ENCODE results near the gene EHBP1. TPM values are rescaled to one million over a fixed set of nuclear protein-coding genes. Genes with fewer than 3 reads are reported as not detected.
A peak's percentile ranks its signal among the peaks of the same experiment; 100 is the strongest.

Gene EHBP1
- polyA plus RNA-seq, 3 donors: 4.2 to 6.1 (median 6.0) TPM

DNA sequence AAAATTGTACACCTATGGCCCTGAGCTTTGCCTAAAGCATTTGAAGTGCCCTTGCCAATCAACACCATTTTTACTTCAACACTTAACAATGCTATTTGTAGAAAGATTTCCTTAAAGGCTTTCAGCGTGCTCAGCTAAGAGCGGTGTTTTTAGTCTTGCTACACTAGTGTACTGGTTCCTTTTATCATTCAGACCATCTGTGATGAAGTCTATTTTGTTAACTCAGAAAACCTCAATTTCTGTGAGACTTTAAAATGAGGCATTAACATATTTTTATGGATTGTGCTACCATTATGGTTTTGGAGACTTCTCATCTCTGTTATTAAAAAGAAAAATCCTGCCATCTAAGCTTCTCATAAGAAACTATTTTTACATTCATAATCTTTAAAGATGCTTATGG is 46.6 kb upstream of the EHBP1 start:
- no peak overlapping the region for H3K27ac Mint-ChIP-seq
- H3K4me3 ChIP-seq (replicated peaks in 1 of 3; ENCODE audit: low read depth in 2 of 3, low read length in 3 of 3): no peak overlapping the region
- WGBS (ENCODE audit: insufficient coverage): no CpG with 5 or more reads among the region's 2 CpGs
- no peaks in the 10 kb centered on the region for H3K27me3 Mint-ChIP-seq (ENCODE audit: low read depth in 3 of 3)
- no peak overlapping the region for H3K4me2 ChIP-seq (replicated peaks; ENCODE audit: extremely low read depth, low read length, poor library complexity, severe bottlenecking)
- no peak for DNase-seq
- no peak overlapping the region for H3K9ac ChIP-seq (ENCODE audit: insufficient read depth, low read length, poor library complexity, severe bottlenecking)
- no peaks in the 10 kb centered on the region for H3K9me3 ChIP-seq (replicated peaks in 1 of 2; ENCODE audit: control insufficient read depth in 1 of 2, insufficient read depth in 1 of 2, low read length in 2 of 2)
- H3K27ac ChIP-seq (ENCODE audit: low read depth in 1 of 2, low read length in 2 of 2): no peak overlapping the region
- H3K4me1 Mint-ChIP-seq: peaks cover 17% of the 10 kb centered on the region
- H4K20me1 ChIP-seq (ENCODE audit: insufficient read depth, low read length): no peaks in the 10 kb centered on the region
- H3K4me1 ChIP-seq (ENCODE audit: control insufficient read depth in 1 of 2, insufficient read depth in 2 of 2, low read length in 2 of 2): no peaks in the 10 kb centered on the region
- no peaks in the 10 kb centered on the region for H3K9me3 Mint-ChIP-seq
- H3K27me3 ChIP-seq (ENCODE audit: control insufficient read depth in 2 of 2, insufficient read depth in 2 of 2, low read length in 2 of 2): no peaks in the 10 kb centered on the region
- no peak overlapping the region for H3K4me3 Mint-ChIP-seq
- no peaks in the 10 kb centered on the region for H3K79me2 ChIP-seq (ENCODE audit: insufficient read depth, low read length)
- no peaks in the 10 kb centered on the region for H3K36me3 ChIP-seq (replicated peaks in 1 of 2; ENCODE audit: control insufficient read depth in 1 of 2, insufficient read depth in 2 of 2, low read length in 2 of 2)
- intact Hi-C loops (cut with micrococcal nuclease): no loop called here
- H2AFZ ChIP-seq (ENCODE audit: insufficient read depth, low read depth, low read length, poor library complexity, severe bottlenecking): no peak overlapping the region
- TF ChIP-seq, protein P1, sequence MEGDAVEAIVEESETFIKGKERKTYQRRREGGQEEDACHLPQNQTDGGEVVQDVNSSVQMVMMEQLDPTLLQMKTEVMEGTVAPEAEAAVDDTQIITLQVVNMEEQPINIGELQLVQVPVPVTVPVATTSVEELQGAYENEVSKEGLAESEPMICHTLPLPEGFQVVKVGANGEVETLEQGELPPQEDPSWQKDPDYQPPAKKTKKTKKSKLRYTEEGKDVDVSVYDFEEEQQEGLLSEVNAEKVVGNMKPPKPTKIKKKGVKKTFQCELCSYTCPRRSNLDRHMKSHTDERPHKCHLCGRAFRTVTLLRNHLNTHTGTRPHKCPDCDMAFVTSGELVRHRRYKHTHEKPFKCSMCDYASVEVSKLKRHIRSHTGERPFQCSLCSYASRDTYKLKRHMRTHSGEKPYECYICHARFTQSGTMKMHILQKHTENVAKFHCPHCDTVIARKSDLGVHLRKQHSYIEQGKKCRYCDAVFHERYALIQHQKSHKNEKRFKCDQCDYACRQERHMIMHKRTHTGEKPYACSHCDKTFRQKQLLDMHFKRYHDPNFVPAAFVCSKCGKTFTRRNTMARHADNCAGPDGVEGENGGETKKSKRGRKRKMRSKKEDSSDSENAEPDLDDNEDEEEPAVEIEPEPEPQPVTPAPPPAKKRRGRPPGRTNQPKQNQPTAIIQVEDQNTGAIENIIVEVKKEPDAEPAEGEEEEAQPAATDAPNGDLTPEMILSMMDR (IDR thresholded peaks at IDR 0.05): no peak
- H3K36me3 Mint-ChIP-seq: no peaks in the 10 kb centered on the region

- peak overlapping the region; percentile 32 for H2AFZ ChIP-seq (ENCODE audit: insufficient read depth, low read depth, low read length, poor library complexity, severe bottlenecking)
- H3K4me3 Mint-ChIP-seq: no peak overlapping the region
- no peaks in the 10 kb centered on the region for H3K36me3 ChIP-seq (replicated peaks in 1 of 2; ENCODE audit: control insufficient read depth in 1 of 2, insufficient read depth in 2 of 2, low read length in 2 of 2)
- H3K27ac Mint-ChIP-seq: no peak overlapping the region
- H3K27me3 Mint-ChIP-seq (ENCODE audit: low read depth in 3 of 3): no peaks in the 10 kb centered on the region
- no peak overlapping the region for H3K4me2 ChIP-seq (replicated peaks; ENCODE audit: extremely low read depth, low read length, poor library complexity, severe bottlenecking)
- peaks cover 17% of the 10 kb centered on the region for H3K4me1 Mint-ChIP-seq
- H3K36me3 Mint-ChIP-seq: no peaks in the 10 kb centered on the region
- H4K20me1 ChIP-seq (ENCODE audit: insufficient read depth, low read length): no peaks in the 10 kb centered on the region
- H3K4me1 ChIP-seq (ENCODE audit: control insufficient read depth in 1 of 2, insufficient read depth in 2 of 2, low read length in 2 of 2): no peaks in the 10 kb centered on the region
- no peak overlapping the region for H3K9ac ChIP-seq (ENCODE audit: insufficient read depth, low read length, poor library complexity, severe bottlenecking)
- no peaks in the 10 kb centered on the region for H3K9me3 Mint-ChIP-seq
- H3K27ac ChIP-seq (ENCODE audit: low read depth in 1 of 2, low read length in 2 of 2): no peak overlapping the region
- H3K4me3 ChIP-seq (replicated peaks in 1 of 3; ENCODE audit: low read depth in 2 of 3, low read length in 3 of 3): no peak overlapping the region
- no peak for DNase-seq
- no peaks in the 10 kb centered on the region for H3K9me3 ChIP-seq (replicated peaks in 1 of 2; ENCODE audit: control insufficient read depth in 1 of 2, insufficient read depth in 1 of 2, low read length in 2 of 2)
- no peaks in the 10 kb centered on the region for H3K27me3 ChIP-seq (ENCODE audit: control insufficient read depth in 2 of 2, insufficient read depth in 2 of 2, low read length in 2 of 2)
- H3K79me2 ChIP-seq (ENCODE audit: insufficient read depth, low read length): no peaks in the 10 kb centered on the region
- WGBS (ENCODE audit: insufficient coverage): 80% methylated on average over 1 of the region's 2 CpGs
- intact Hi-C loops (cut with micrococcal nuclease): no loop called here
- TF ChIP-seq, protein P1 (IDR thresholded peaks at IDR 0.05): no peak
Measured at GRCh38 chr2:62660087-62660486, 45.4 kb upstream of the EHBP1 start.

Measured in CD14-positive monocyte (primary cell).